Measurements from ENCODE around the gene TMC8.

The TMC8 gene

DNA sequence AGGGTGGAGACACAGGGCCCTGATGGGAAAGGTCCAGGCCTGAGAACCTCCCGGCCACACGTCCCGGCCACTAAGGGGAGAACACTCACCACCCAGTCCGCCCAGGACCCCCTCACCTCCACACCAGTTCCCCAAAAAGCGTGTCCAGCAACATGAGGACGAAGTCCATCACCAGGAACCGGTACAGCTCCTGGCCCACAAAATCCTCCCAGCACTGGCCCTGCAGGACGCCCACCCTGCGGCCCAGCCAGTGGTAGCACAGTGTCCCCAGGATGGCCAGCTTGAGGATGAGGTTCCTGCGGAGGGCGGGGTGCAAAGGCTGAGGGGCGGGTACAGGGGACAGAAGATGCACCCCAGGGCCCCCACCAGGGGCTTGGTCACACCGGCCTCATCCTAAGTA lies 10.0 kb upstream of the TMC8 start:
- Histone ChIP-seq H3K36me3 (ENCODE audit: low read length) (peaks cover 5% of the 10 kb centered on the region), H3K4me2 (ENCODE audit: low read depth, low read length, poor library complexity, severe bottlenecking) (no peak overlapping the region)

DNA sequence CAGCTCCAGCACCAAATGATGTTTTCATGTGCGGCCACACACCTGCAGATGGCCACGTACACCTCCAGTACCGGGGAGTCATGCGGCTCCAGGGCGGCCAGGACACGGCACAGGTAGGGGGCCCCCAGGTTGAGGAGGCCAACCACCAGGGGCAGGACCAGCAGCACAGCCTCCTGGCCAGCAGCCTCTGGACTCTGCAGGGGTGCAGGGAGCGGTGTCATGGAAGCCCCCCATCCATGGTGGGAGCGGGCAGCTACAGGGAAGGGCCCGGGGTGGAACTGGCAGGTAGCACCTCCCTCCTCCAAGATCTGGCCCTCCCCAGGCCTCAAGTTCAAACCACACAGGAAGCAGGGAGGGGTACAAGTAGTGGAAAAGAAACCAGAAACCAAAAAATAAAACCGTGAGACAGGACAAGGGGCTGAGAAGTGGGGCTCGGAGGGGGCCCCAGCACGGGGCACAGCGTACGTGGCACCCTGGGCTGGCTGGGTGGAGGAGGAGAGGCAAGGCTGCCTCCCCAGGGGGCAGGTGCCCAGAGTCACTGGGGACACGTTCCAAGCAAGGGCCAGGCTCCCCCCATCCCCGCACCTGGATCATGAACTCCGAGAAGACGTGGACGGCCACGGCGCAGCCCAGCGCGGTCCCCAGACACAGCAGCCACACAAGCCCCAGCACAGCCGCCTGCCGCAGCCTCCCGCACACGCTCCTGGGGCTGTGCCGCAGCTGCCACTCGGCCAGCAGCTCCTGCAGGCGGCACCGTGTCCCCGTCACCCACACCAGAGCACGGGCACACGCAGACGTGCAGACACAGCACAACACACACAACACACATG lies 9.4 kb upstream of the TMC8 start:
- H2AFZ ChIP-seq (ENCODE audit: low read depth, low read length, severe bottlenecking): no peak overlapping the region
- TF ChIP-seq EZH2phosphoT487 (conservative IDR thresholded peaks at IDR 0.05; ENCODE audit: low read length): no peak
- TF ChIP-seq, protein P1, sequence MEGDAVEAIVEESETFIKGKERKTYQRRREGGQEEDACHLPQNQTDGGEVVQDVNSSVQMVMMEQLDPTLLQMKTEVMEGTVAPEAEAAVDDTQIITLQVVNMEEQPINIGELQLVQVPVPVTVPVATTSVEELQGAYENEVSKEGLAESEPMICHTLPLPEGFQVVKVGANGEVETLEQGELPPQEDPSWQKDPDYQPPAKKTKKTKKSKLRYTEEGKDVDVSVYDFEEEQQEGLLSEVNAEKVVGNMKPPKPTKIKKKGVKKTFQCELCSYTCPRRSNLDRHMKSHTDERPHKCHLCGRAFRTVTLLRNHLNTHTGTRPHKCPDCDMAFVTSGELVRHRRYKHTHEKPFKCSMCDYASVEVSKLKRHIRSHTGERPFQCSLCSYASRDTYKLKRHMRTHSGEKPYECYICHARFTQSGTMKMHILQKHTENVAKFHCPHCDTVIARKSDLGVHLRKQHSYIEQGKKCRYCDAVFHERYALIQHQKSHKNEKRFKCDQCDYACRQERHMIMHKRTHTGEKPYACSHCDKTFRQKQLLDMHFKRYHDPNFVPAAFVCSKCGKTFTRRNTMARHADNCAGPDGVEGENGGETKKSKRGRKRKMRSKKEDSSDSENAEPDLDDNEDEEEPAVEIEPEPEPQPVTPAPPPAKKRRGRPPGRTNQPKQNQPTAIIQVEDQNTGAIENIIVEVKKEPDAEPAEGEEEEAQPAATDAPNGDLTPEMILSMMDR (IDR thresholded peaks at IDR 0.05; ENCODE audit: insufficient read depth, low read length, poor library complexity, severe bottlenecking): no peak

More for the DNA sequence above, 10.0 kb upstream of the TMC8 start:
- no peaks in the 10 kb centered on the region for H3K9me2 ChIP-seq (replicated peaks; ENCODE audit: insufficient read depth, low read length)
- H3F3A ChIP-seq (ENCODE audit: insufficient read depth): no peaks in the 10 kb centered on the region
- H3K9ac ChIP-seq (ENCODE audit: low read length): no peak overlapping the region
- peaks cover 9% of the 10 kb centered on the region for H3K79me2 ChIP-seq (ENCODE audit: insufficient read depth, low read length)
- no peak overlapping the region for H3K4me3 ChIP-seq (ENCODE audit: insufficient read depth, low read length, poor library complexity, severe bottlenecking)
- TF ChIP-seq EZH2phosphoT487 (conservative IDR thresholded peaks at IDR 0.05; ENCODE audit: low read length): no peak
- TF ChIP-seq, protein P1 (IDR thresholded peaks at IDR 0.05; ENCODE audit: insufficient read depth, low read length, poor library complexity, severe bottlenecking): no peak
- no peaks in the 10 kb centered on the region for H3K27me3 ChIP-seq (ENCODE audit: low read length)
- H3K9me3 ChIP-seq (ENCODE audit: insufficient read depth, low read length): no peaks in the 10 kb centered on the region
- no peak overlapping the region for H2AFZ ChIP-seq (ENCODE audit: low read depth, low read length, severe bottlenecking)
- H3K27ac ChIP-seq (ENCODE audit: low read depth, low read length): no peak overlapping the region
- no peaks in the 10 kb centered on the region; the same call in 1 of the 2 replicates for H4K20me1 ChIP-seq (ENCODE audit: low read depth, low read length)

DNA sequence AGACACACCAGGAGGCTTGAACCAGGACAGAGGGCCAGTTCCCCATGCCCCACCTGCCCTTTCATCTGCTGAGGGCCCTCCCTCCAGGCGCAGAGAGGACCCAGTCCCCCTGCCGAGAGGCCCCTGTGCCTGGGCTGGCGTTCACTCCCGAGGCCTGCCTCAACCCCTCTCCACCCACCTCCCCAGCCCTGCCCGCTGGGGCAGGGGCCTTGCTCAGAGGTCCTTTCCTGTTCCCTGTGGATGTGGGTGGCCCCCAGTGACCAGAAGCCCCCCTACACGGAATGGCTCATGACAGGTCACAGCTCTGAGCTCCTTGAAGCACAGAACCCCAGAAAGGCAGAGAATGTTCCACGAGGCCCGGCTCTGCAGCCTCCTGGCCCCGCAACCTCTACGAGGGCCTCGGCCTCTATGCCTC lies 8.8 kb upstream of the TMC8 start:
- Histone ChIP-seq H3K9me2 (replicated peaks; ENCODE audit: insufficient read depth, low read length) (no peaks in the 10 kb centered on the region), H3K27ac (ENCODE audit: low read depth, low read length) (peak overlapping the region; percentile 37), H3K36me3 (ENCODE audit: low read length) (peaks cover 5% of the 10 kb centered on the region), H3F3A (ENCODE audit: insufficient read depth) (no peaks in the 10 kb centered on the region), H3K9me3 (ENCODE audit: insufficient read depth, low read length) (no peaks in the 10 kb centered on the region), H2AFZ (ENCODE audit: low read depth, low read length, severe bottlenecking) (no peak overlapping the region), H3K4me3 (ENCODE audit: insufficient read depth, low read length, poor library complexity, severe bottlenecking) (no peak overlapping the region), H3K79me2 (ENCODE audit: insufficient read depth, low read length) (peaks cover 21% of the 10 kb centered on the region), H3K27me3 (ENCODE audit: low read length) (no peaks in the 10 kb centered on the region), H3K9ac (ENCODE audit: low read length) (peak overlapping the region; percentile 20; the same call in 1 of the 2 replicates), H4K20me1 (ENCODE audit: low read depth, low read length) (no peaks in the 10 kb centered on the region; the same call in 1 of the 2 replicates), H3K4me2 (ENCODE audit: low read depth, low read length, poor library complexity, severe bottlenecking) (peak overlapping the region; percentile 26)
- TF ChIP-seq, protein P1 (IDR thresholded peaks at IDR 0.05; ENCODE audit: insufficient read depth, low read length, poor library complexity, severe bottlenecking): no peak
- TF ChIP-seq EZH2phosphoT487 (conservative IDR thresholded peaks at IDR 0.05; ENCODE audit: low read length): no peak

More for the DNA sequence above, 9.4 kb upstream of the TMC8 start:
- H3K9me2 ChIP-seq (replicated peaks; ENCODE audit: insufficient read depth, low read length): no peaks in the 10 kb centered on the region
- H3K9ac ChIP-seq (ENCODE audit: low read length): peak overlapping the region; percentile 20; the same call in 1 of the 2 replicates
- no peaks in the 10 kb centered on the region for H3K27me3 ChIP-seq (ENCODE audit: low read length)
- peaks cover 15% of the 10 kb centered on the region for H3K79me2 ChIP-seq (ENCODE audit: insufficient read depth, low read length)
- H3K27ac ChIP-seq (ENCODE audit: low read depth, low read length): peak overlapping the region; percentile 37
- H3K9me3 ChIP-seq (ENCODE audit: insufficient read depth, low read length): no peaks in the 10 kb centered on the region
- peak overlapping the region; percentile 26 for H3K4me2 ChIP-seq (ENCODE audit: low read depth, low read length, poor library complexity, severe bottlenecking)
- peaks cover 5% of the 10 kb centered on the region for H3K36me3 ChIP-seq (ENCODE audit: low read length)
- no peaks in the 10 kb centered on the region for H3F3A ChIP-seq (ENCODE audit: insufficient read depth)
- no peak overlapping the region for H3K4me3 ChIP-seq (ENCODE audit: insufficient read depth, low read length, poor library complexity, severe bottlenecking)
- no peaks in the 10 kb centered on the region; the same call in 1 of the 2 replicates for H4K20me1 ChIP-seq (ENCODE audit: low read depth, low read length)
